Gastroesophageal sphincter (tissue), 3 donors: Measurements from ENCODE around the gene P3H2.

ENCODE experiments used
- POLR2A ChIP-seq, 2 donors: fragments of 450-650 bp; IDR thresholded peaks; one replicate each; pipeline ENCODE4 v1.6.1; 2017; ENCODE audit warnings: antibody characterized with exemption in 2 of 2, mild to moderate bottlenecking in 2 of 2, moderate library complexity in 1 of 2
- POLR2AphosphoS5 ChIP-seq: sonication (generic); formaldehyde crosslinking; IDR thresholded peaks from one replicate; pipeline ENCODE4 v1.6.1; 2017; ENCODE audit warnings: antibody characterized with exemption
- TF ChIP-seq, protein P1 (sequence below), 4 experiments: fragments of 200-600 bp in 2 of 4; fragments of 450-650 bp in 2 of 4; sonication (generic) in 1 of 4; IDR thresholded peaks; one replicate each; pipeline ENCODE4 v1.5.1; 2017 to 2019; ENCODE audit warnings: antibody characterized with exemption in 4 of 4, mild to moderate bottlenecking in 2 of 4, moderate library complexity in 2 of 4

DNA sequence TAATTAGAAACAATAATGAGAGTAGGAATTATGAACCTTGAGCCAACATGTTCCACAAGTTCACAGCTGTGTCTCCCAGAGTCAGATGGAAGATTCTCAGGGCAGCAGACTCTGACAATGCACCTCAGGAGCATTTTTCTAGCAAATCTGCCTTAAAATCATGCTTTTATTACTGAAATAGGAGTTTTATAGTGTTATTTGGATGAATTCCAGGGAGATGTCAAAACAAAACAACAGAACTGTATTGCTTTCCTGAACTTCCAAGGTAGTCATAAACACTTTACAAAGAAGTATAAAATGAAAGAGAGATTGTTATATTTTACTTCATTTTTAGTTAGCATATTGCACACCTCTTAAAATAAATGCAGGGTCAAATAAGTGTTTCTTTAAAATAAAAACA, 77.0 kb downstream of the P3H2 start:
- TF ChIP-seq, protein P1, sequence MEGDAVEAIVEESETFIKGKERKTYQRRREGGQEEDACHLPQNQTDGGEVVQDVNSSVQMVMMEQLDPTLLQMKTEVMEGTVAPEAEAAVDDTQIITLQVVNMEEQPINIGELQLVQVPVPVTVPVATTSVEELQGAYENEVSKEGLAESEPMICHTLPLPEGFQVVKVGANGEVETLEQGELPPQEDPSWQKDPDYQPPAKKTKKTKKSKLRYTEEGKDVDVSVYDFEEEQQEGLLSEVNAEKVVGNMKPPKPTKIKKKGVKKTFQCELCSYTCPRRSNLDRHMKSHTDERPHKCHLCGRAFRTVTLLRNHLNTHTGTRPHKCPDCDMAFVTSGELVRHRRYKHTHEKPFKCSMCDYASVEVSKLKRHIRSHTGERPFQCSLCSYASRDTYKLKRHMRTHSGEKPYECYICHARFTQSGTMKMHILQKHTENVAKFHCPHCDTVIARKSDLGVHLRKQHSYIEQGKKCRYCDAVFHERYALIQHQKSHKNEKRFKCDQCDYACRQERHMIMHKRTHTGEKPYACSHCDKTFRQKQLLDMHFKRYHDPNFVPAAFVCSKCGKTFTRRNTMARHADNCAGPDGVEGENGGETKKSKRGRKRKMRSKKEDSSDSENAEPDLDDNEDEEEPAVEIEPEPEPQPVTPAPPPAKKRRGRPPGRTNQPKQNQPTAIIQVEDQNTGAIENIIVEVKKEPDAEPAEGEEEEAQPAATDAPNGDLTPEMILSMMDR (IDR thresholded peaks at IDR 0.05): no peak
- no peak for TF ChIP-seq POLR2AphosphoS5
- no peak for TF ChIP-seq POLR2A (IDR thresholded peaks at IDR 0.05)
